HG02623 (cell line): Measurements from ENCODE around the gene ASB13.
A peak's percentile ranks its signal among the peaks of the same experiment; 100 is the strongest.
"Not testable (repeated sequence)": the region's sequence is repeated elsewhere in the genome, so short reads cannot be mapped to it uniquely, and the experiment has no call there.

Source experiments
- ATAC-seq: cut with Tn5 transposase; IDR thresholded peaks from one replicate; pipeline ENCODE4 v1.9.1; 2021; ENCODE audit warnings: moderate library complexity; ENCODE audit not compliant: unreplicated experiment

The ASB13 gene

GRCh38 chr10:5625992-5626777 lies 40.2 kb downstream of the ASB13 start:
- no peak for ATAC-seq

GRCh38 chr10:5624701-5625100 lies 41.7 kb downstream of the ASB13 start:
- no peak for ATAC-seq

DNA sequence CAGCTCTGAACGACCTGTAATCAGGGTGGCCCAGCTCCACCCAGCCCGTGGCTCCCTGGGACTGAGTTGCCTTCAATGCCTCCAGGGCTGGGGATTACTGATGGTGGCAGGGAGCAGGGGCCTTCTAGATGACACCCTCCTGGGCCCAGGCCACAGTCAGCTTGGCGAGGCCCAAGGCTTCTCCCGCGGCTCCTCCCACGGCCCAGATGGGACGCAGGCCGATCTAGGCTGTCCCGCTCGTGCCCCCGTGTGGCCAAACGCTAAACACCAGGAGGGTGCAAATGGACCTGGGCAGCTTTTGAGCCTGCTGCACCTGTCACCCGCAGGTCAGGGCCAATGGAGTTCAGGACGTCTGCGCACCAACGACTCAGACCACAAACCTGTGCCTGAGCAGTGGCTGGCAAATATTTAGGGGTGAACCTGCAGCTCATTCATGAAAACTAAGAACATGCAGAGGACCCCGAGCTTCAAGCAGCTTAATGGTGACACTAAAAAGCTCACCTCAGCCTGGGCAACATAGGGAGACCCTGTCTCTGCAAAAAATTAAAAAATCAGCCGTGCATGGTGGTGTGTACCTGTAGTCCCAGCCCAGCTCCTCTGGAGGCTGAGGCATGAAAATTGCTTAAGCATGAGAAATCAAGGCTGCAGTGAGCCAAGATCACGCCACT lies 43.2 kb downstream of the ASB13 start:
- peak; percentile 88 for ATAC-seq

GRCh38 chr10:5622186-5622960 lies 44.0 kb downstream of the ASB13 start:
- no peak for ATAC-seq

GRCh38 chr10:5621371-5621770 lies 45.0 kb downstream of the ASB13 start:
- ATAC-seq: not testable (repeated sequence)

DNA sequence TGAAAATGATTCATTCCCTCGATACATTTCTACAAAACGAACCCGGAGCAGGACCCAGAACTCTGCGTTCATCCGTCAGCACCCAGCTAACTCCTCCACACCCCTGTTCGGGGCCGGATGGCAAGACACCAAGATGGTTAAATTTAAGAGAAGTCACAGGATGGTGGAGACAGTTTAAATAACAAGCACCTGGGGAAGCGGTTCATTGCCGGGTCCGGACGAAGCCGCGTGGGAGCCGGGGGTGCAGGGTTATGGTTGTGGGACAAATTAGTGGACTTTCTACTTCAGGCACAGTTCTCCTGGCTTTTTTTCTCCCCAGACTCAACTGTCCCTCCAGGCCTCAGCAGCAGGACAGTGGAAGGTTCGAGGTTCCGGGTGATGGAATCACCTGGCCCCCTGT lies 45.4 kb downstream of the ASB13 start:
- ATAC-seq: no peak

GRCh38 chr10:5620223-5620721 lies 46.1 kb downstream of the ASB13 start:
- no peak for ATAC-seq

- no peak for ATAC-seq
Measured at GRCh38 chr10:5619362-5620211, 46.8 kb downstream of the ASB13 start.

DNA sequence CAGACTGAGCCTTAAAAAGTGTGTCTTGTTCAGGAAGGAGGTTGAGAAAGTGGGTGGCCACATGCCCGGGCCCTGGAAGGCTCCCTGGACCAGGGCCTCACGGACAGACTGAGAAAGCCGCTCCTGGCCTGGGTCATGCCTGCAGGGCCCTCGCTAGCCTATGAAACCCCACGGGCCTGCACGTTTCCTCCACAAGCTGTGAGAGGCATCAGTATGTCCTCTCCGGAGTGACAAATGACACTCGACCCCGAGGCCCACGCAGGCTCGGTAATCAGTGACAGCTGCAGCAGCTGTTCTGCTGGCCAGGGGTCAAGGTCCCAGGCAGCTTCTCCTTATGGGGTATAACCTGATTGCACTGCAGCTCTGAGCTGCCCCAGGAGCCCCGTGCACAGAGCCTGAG lies 47.6 kb downstream of the ASB13 start:
- no peak for ATAC-seq

DNA sequence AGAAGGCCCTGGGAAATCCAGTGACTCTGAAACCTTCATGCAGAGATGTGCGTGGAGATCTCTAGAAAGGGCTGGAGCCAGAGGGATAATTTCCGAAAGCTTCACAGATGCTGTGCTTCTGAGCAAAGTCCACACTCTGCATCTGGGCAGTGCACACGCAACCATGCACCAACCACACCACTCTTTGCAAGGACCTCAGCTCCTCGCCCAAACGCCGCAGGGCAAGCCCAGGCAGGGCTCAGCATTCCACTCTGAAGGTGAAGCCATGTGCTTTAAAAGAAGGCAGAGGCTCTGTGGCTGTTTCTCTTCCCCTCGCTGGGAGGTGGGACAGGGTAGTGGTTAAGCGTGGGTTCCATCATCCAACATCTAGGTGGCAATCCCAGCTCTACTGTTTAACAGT lies 48.4 kb downstream of the ASB13 start:
- ATAC-seq: no peak

DNA sequence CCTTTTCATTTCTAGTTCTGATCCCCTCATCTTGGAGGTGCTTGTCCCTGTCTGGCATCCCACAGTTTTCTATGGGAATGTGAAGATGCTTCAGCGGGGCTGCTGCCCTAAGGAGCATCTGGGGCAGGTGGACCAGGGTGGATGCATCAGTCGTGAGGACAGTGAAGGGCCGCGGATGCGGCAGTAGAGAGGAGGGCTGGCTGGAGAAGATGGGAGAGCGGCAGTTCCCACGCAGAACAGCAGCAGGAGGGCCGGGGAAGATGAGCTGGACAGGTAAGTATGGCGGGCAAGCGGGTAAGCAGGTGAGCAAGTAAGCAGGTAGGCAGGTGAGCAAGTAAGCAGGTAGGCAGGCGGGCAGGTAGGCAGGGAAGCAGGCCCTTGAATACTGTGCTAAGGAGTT lies 48.9 kb downstream of the ASB13 start:
- ATAC-seq: no peak

DNA sequence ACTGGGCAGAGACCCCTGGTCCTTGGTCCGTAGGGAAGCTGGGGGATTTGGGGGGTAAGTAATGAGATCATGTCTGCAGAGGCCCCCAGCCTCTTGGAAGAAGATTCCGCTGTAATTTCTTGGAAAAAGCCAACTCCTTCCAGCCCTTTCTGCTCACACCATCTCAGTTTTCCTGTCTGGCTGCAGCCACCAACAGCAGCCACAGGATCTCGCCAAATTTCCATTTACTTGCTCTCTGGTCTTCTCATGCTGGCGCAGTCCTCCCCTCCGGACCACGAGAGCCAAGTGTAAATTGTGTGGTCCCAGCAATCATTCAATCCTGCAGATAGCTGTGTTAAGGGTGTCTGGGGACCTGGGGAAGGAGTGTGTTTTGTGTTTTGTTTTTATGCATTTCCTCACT lies 49.6 kb downstream of the ASB13 start:
- no peak for ATAC-seq

DNA sequence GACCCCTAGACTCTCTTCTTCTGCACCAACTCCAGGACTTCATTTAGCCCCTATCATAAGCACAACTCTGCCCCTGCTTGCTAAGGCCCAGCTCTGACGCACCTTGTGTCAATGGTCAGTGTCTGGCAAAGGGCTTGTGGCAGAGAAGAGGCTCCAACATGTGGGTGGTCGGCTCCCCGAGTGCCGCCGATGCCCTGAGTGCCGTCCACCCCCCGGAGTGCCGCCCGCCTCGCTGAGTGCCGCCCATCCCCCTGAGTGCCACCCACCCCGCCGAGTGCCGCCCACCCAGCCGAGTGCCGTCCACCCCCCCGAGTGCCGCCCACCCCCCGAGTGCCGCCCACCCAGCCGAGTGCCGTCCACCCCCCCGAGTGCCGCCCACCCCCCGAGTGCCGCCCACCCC lies 50.3 kb downstream of the ASB13 start:
- no peak for ATAC-seq

DNA sequence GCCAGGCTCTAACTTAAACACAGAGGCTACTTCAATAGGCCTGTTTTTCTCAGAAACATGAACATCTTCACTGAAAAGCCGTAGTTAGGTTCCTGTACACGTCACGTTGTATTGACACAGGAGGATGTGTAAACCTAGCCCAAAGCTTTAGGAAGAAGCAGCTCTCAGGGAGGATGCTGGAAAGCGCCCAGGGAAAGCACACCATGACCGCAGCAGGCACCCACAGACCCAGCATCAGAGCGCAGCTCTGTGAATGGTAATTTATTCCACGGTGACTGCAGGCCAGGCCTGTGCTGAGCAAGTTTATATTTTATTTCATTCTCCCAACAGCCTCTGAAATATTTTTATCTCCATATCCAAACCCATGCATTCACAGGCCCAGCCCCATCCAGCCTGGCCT lies 51.1 kb downstream of the ASB13 start:
- ATAC-seq: no peak

DNA sequence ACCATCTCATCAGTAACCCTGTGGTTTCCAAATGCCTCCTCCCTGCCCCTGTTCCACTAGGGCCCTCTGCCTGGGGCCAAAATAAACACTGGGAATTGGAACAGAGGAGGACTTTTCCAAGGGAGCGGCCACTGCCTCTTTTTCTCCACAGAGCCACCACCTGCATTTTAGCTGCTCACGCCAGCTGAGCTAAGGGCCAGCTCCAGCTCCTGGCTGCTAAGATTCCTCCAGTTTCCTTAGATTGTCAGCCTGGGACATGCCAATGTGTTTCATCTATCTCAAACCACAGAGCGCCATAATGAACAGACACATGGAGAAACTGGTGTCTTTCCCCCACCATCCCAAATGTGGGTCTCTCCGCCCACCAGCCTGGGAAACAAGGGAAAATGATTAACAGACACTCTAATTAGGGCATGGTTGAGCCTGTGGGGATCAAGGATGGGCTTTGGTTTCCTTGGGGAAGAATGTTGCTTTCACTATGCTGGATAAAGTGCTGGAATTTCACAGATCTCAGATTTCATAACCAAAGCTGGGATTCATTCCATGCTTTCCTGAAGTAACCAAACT lies 52.2 kb downstream of the ASB13 start:
- no peak for ATAC-seq

DNA sequence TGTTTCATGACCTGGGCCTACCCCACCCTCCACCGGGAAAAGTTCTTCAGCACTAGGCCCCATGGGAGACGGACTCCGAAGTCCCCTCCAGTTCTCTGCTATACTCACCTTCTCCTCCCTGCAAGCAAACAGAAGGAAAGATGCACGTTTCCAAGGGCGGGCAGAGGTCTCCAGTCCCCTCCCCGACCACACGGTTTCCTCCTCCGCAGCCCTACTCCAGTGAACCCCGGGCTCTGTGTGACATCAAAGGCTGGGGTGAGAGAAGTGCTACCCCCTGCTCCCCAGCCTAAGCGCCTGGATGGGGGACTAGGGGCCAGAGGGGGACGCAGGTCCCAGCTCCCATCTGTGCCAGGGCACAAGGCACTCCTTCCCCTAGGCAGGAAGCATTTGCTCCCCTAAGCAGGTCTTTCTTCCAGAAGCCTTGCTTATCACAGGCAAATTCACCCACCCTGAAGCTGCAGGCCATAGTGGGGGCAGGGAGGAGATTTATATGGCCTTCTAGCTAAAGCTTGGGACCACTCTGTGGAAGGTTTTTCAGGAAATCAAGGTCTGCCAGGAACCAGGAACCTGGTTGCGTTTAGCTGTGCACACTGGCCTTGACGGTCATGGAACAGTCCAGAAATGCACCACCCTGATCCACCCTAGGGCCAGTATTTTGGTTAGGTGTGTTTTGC lies 52.8 kb downstream of the ASB13 start:
- no peak for ATAC-seq

DNA sequence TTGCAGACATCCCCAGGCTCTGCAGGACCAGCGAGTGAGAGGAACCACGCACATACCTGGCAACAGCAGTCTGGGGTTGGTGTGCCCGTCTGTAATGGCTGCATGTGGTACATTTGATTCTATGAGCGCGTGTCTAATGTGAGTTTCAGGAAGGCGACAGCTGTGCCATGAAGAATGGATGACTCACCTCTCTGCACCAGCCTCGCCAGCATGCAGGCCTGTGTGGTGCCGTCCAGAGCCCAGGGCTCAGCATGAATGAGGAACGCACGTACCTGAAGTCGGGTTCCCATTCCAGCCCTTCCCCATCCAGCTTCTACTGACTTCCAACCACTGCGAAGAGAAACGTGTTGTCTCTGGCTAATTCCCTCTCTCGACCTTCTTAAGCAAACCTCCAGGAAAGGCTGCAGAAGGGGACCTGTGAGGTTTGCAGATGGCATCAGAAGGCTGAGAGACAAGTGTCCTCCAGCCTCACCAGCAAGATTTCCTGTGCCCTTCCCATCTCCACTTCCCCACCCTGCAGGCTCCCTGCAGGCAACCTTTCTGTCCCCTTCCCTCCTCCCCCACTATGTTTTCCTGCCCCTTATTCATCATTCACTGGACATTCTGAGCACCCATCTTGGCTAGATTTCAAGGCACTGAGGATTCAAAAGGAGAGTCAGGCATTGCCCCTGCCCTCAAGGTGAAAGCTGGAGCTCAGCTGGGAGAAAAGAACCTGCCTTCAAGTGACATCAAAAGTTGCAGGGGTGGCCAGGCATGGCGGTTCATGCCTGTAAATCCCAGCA lies 54.3 kb downstream of the ASB13 start:
- no peak for ATAC-seq

GRCh38 chr10:5609952-5610616 lies 56.3 kb downstream of the ASB13 start:
- ATAC-seq: no peak
